GM21786 (cell line): Measurements from ENCODE around the gene MEIOC.
"Not testable (repeated sequence)": the region's sequence is repeated elsewhere in the genome, so short reads cannot be mapped to it uniquely, and the experiment has no call there.

Source experiments
- ATAC-seq: cut with Tn5 transposase; IDR thresholded peaks from one replicate; pipeline ENCODE4 v1.9.1; 2021; ENCODE audit not compliant: unreplicated experiment

The MEIOC gene

DNA sequence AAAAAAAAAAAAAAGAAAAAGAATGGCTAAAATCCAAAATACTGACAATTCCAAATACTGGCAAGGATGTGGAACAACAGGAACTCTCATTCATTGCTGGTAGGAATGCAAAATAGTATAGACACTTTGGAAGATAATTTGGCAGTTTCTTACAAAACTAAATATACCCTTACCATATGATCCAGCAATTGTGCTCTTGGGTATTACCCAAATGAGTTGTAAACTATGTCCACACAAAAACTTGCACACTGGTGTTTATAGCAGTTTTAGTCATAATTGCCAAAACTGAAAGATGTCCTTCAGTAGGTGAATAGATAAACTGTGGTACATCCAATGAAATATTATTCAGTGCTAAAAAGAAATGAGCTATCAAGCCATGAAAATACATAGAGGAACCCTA lies 8.5 kb upstream of the MEIOC start:
- ATAC-seq, result no peak

DNA sequence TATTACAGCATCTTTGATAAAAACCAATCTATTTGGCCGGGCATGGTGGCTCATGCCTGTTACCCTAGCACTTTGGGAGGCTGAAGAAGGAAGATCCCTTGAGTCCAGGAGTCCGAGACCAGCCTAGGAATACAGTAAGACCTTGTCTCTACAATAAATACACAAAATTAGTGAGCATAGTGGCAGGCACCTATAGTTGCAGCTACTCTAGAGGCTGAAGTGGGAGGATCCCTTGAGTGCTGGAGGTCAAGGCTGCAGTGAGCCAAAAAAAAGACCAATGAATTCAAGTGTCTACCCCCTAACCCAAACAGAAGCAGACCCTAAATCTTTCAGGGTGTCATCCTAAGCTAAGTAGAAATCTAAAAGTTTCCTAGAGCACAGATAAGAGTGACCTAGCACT lies 7.3 kb upstream of the MEIOC start:
- ATAC-seq, result no peak

DNA sequence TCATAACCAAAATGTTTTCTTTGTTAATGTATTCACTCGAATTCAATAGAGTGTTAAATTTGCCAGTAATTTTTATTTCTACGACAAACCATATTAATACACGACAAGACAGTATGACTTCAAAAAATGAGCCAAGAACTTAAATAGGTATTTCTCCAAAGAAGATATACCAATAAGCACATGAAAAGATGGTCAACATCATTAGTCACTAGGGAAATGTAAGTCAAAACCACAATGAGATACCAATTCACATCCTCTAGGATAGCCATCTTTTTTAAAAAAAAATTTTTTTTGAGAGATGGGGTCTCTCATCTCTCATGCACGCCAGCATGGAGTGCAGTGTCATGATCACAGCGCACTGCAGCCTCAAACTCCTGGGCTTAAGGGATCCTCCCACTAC lies 5.0 kb upstream of the MEIOC start:
- ATAC-seq, result no peak

DNA sequence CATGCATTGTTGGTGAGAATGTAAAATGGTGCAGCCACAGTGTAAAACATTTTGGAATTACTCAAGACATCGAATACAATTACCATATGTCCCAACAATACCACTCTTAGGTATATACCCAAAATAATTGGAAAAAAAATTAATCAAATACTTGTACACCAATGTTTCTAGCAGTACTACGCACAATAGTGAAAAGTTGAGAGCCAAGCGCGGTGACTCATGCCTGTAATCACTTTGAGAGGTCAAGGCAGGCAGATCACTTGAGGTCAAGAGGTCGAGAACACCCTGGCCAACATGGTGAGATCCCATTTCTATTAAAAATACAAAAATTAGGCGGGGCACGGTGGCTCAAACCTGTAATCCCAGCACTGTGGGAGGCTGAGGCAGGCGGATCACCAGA lies 3.5 kb upstream of the MEIOC start:
- no peak for ATAC-seq

DNA sequence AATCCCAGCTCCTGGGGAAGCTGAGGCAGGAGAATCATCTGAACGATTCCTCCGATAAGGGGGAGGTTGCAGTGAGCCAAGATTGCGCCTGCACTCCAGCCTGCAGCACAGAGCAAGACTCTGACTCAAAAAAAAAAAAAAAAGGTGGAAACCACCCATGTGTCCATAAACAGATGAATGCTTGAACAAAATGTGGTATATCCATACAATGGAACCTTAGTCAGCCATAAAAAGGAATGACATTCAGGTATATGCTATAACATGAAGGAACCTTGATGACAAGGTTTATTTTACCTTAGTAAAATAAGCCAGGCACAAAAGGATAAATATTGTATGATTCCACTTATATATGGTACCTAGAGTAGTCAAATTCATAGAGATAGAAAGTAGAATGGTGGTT lies 2.9 kb upstream of the MEIOC start:
- ATAC-seq, result no peak

DNA sequence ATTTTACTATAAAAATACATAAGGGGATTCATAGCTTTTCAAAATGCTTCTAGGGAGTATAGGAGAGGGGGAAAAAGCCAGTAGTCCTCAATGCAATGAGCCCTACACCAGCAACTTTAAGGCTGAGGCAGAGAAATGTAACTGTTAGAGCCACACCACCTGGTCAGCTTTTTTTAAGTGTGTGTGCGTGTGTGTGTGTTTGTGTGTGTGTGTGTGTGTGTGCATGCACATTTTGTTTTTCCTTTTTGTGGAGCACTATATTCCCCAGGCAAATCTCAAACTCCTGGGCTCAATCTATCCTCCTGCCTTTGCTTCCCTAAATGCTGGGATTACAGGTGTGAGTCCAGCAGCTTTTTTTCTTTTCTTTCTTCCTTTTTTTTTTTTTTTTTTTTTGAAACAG lies 2.3 kb upstream of the MEIOC start:
- ATAC-seq, result no peak

DNA sequence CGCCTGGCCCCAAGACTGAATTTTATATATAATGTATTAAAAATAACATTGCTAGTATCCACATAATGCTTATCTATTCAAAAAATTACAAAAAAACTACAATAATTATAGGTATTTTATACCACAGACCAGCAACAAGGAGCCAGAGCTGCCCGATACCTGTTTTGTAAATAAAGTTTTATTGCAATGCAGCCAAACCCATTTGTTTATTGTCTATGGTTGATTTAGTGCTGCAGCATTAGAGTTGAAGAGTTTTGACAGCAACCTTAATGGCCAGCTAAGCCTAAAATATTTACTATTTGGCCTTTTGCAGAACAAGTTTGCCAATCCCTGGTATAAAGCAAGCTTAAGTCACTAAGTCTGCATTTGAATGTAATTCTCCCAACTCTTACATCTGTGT lies 5.6 kb downstream of the MEIOC start:
- ATAC-seq, result no peak

DNA sequence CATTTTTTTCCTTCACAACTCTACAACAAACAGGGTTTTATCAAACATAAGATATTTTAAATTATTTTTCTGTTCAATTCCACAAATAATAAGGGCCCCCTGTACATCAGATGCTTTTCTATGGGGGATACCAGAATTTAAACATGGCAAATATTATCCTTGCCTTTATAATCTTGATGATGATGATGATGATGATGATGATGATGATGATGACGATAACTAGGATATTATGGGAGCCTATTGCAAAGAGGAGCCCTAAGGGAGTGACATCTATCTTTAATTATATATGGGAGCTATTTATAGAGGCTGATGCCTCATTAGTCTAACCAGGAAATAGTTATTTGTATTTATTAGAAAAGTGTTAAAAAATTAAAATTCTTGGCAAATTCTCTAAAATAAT lies 6.8 kb downstream of the MEIOC start:
- ATAC-seq, result no peak

DNA sequence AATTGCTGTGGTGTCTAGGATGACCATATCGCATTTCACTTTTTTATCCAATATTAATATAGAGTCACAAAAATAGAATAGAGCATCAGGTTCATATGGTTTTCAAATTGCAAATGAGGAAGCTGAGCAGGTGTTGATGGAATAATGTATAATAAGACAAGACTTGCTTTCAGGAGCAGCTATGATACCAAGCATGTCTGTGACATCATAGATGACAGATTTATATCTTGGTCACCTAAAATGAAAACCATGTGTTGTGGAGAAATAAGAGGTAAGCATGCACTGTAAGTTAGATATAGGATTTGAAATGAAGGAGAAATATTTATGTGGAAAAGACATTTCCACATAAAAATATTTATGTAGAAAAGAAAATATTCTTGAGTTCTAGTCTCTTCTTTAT lies 8.6 kb downstream of the MEIOC start:
- ATAC-seq, result no peak

DNA sequence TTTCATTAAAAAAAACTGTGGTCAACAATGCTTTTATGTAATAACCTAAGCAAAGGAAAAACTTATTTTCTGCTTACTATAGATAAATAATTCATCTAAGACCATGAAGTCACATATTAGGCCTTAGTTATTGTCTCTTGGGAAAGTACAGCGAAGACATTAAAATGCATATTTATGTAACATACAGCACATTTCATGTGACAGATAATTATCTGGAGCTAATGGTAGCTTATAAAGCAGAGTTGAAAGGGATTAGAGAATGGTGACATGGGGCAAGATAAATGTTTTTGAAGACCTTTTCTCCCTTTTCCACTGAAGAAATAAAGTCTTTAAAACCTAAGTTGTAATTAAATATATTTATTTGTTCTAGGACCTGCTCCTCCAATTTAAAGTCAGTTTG lies 9.7 kb downstream of the MEIOC start:
- ATAC-seq, result no peak

DNA sequence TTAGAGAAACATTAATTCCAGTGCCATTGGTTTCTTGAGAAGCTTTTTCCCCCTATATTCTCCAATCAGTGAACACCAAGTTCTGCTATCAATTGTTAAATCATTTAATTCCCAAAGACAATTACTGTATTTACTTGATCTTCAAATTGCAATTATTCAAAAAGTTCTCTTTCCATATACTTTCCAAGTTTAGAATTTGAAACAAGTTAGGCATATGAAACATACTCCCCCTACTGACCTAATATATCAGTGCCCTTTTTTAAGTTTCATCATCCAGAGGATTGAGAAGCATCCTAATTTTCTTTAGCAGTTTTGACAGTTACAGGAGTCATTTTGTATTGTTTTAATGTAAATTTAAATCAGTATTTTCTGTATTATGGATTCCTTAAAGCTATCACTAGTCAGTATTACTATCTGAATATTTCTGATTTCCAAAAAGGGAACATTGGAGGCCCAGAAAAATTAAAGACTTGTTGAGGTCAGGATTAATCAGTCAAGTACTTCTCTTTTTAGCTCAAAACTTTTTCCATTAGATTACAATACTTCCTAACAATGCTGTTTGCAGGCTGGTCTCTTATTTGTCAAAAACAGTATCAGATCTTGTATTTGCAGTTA lies 16.3 kb downstream of the MEIOC start:
- ATAC-seq, result no peak

DNA sequence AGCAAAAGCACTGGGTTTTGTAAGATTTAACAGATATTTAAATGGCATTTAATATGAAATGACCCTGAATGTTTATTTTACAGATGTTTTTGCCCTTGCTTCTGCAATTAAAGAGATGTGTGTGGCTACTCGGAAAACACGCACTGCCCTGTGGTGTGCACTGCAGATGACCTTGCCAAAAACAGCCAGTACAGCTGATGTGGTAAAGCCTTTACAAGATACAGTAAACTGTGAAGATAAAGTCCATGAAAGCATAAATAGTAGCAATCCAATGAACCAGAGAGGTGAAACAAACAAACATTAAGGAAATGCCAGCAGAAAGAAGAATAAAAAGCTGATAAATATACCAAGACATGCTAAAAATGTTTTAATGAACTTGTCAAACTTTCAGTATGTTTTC lies 17.6 kb downstream of the MEIOC start:
- no peak for ATAC-seq

DNA sequence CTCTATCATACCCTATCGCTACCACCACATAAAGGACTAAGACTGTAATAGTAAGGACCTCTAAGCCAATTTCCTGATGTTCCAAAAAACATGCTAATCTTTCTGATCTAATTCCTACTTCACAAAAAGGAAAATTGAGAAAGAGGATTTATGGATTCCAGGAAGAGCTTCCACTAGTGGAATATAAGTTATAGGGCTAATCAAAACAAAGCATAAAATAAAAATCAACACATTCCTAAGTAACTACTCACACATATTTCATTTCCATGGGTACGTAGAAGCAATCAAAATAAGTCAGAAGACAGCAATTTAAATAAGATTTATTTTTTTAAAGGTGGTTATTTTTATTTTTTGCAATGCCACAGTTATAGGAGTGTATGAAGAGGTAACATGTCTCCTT lies 20.9 kb downstream of the MEIOC start:
- no peak for ATAC-seq

DNA sequence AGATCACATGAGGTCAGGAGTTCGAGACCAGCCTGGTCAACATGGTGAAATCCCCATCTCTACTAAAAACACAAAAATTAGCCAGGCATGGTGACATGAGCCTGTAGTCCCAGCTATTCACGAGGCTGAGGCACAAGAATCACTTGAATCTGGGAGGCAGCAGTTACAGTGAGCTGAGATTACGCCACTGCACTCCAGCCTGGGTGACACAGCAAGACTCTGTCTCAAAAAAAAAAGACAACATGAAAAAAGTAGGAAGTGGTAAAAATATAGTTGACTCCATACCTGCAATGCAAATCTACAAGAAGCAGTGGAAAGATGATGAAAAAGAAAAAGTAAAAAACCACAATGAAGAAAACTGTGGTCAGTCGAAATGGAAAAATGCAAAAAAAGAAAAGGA lies 27.0 kb downstream of the MEIOC start:
- ATAC-seq, result not testable (repeated sequence)

DNA sequence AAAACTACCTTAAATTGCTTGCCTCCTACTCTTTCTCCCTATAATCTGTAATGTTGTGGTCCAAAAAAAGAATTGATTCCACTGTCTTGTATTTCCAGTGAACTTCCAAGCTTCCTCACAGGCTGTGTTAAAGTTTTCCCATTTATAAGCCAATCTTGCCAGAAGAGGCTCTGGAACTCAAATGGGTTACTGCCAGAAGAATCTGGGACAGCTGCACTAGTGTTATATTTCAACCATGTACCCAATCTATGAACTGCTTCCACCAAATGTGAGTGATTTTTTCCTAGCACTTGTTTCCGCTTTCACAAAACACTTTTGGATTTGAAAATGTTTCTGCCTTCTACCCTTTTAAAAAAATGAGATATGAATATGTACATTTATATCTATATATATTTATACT lies 31.5 kb downstream of the MEIOC start:
- ATAC-seq, result no peak

DNA sequence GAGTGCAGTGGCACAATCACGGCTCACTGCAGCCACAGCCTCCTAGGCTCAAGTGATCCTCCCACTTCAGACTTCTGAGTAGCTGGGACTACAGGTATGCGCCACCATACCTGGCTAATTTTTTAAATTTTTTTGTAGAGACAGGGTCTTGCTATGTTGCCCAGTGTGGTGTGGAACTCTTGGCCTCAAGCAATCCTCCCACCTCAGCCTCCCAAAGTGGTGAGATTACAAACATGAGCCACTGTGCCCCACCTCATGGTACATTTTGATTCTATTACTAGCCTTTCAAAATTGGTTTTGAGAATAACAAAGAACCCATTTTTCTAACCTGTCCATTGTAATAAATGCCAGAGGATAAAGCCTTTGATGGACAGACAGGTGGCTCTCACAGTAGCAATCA lies 31.9 kb downstream of the MEIOC start:
- no peak for ATAC-seq

DNA sequence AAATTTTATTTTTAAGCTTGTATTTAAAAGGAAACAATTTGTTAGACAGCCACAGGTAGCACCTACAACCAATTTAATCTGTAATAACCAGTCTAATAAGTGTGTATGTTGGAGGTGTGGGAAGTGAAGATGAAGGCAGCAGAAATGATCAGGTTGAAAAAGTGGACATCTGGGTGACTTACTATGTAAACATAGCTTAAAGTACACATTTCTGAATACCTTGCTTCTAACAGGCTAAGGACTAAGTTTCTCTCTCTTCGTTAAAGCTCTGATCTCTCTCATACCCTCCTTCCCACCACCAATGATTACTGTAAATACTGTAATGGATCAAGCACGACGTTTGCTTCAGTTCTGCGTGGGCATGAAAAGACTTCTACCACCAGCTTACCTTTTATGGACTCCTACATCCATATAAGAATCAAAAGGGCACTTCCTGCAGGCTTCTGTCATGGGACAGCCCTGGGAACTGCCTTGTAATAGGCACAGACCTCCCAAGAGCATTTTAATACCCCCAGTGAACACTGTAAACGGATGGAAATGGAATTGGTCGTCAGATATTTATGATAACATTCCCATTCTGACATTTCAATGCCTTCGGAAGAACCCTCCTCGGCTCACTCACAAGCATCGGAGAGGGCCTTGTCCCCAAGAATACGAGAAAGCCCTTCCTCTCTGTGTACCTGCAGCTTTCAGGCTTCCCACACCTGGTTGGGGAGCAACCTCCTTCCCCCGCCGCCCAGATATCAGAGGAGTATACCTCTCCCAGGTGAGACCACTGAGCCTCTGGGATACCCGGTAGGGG lies 32.6 kb downstream of the MEIOC start:
- peak; percentile 12 for ATAC-seq

DNA sequence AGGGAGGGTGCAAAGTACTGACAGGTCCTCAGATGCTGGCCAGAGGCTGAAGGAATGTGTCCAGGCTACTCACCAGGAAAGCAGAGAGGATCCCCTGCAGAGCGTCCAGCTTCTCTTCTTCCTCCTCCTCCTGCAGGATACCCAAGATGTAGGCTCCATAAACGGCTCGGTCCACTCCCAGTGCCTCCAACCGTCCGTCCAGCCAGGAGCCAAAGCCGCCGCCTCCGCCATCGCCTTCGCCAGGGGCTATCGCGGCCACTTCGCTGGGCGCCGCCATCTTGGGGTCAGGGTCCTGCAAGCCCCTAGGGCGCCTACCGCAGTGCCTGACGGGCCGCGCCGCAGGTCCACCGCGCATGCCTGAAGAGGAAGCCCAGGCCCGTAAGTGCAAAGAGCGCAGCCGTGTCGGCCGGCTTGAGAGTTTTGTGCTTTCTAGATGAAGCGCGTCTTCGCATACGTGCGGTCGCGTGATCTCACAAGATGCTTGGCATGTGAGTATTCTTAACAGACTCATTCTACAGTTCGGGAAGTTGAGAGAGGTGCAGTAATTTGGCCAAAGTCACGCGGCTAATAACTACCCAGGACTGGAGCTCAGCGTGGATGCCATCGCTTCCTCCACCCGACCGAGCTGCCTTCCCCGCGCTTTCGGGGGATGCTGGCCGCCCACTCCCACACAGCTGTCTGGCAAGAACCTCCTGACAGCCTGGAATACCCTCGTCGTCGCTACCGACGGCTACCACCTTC lies 33.4 kb downstream of the MEIOC start, which contains the start of gene CCDC43:
Gene CCDC43 (minus strand): TSS at position 300 of the 741 bp plus-strand sequence. CDS start 23 bp downstream, at position 277.
- peak; percentile 77 for ATAC-seq

DNA sequence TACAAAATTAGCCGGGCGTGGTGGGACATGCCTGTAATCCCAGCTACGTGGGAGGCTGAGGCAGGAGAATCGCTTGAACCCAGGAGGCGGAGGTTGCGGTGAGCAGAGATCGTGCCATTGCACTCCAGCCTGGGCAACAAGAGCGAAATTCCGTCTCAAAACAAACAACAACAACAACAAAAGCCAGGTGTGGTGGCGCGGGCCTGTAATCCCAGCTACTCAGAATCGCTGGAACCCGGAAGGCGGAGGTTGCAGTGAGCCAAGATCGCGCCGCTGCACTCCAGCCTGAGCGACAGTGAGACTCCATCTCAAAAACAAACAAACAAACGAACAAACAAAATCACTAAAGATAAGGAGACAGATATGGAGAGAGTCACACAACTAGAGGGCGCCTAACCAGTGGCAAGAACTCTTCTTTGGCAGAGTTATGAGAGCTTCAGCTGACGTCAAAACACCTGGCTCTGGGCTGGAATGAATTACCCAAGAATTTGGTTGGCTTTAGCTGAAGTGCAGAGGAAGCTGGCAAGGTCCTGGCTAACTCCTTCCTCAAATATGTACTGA lies 34.6 kb downstream of the MEIOC start:
- not testable (repeated sequence) for ATAC-seq

DNA sequence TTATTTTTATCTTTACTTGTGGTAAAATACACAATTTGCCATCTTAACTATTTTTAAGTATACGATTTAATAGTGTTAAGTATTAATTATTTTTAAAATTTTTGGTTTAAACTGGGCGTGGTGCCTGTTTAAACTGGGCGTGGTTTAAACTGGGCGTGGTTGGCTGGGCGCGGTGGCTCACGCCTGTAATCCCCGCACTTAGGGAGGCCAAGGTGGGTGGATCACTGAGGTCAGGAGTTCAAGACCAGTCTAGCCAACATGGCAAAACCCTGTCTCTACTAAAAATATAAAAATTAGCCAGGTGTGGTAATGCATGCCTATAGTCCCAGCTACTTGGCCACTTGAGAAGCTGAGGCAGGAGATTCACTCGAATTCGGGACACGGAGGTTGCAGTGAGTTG lies 37.3 kb downstream of the MEIOC start:
- no peak for ATAC-seq

DNA sequence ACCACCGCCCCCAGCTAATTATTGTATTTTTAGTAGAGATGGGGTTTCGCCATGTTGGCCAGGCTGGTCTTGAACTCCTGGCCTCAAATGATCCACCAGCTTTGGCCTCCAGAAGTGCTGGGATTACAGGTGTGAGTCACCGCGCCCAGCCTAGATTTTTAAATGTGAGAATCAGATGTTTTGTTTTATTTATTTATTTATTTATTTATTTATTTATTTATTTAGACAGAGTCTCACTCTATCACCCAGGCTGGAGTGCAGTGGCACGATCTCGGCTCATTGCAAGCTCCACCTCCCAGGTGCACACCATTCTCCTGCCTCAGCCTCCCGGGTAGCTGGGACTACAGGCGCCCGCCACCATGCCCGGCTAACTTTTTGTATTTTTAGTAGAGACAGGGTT lies 44.0 kb downstream of the MEIOC start:
- ATAC-seq, result not testable (repeated sequence)
